ENCODE results near the gene PCSK5.

PCSK5 gene

DNA sequence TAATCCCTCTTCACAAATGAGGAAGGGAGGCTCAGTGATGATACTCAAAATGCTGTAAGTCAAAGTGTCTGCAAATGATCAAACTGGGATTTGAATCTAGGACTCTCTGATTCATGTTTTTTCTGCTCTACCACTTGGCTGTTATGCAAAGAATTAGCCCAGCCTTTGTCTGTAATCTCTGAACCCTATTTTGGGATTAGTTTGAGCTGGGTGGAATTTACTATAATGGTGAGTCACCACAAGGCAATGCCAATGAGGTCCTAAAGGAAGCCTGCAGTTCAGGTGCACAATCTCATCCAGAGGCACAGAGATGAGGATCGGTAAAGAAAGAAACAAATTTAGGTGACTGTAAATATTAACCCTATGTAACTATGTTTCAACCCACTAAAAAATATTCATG is 474.6 kb downstream of the PCSK5 start:
- H3K9me3 ChIP-seq (ENCODE audit: insufficient read depth, low read length): no peaks in the 10 kb centered on the region
- H3K4me3 ChIP-seq (ENCODE audit: insufficient read length, low read depth): no peak overlapping the region
- H3K27me3 ChIP-seq (ENCODE audit: insufficient read depth, insufficient read length): no peaks in the 10 kb centered on the region
- H3K36me3 ChIP-seq (ENCODE audit: insufficient read depth, insufficient read length, low read length): no peaks in the 10 kb centered on the region
- no peak for TF ChIP-seq ZNF274 (IDR thresholded peaks at IDR 0.05; ENCODE audit: low read depth, low read length)
- no peak for TF ChIP-seq SUZ12 (IDR thresholded peaks at IDR 0.05; ENCODE audit: extremely low read depth, insufficient read depth, insufficient read length)
- no peak for TF ChIP-seq YY1 (IDR thresholded peaks at IDR 0.05; ENCODE audit: insufficient read depth, insufficient read length)
- no peak overlapping the region for H3K9ac ChIP-seq (ENCODE audit: insufficient read length, low read depth)
- no peaks in the 10 kb centered on the region for H3K4me1 ChIP-seq (ENCODE audit: insufficient read depth, insufficient read length)
- no peak for DNase-seq (ENCODE audit: low read depth, low spot score)

DNA sequence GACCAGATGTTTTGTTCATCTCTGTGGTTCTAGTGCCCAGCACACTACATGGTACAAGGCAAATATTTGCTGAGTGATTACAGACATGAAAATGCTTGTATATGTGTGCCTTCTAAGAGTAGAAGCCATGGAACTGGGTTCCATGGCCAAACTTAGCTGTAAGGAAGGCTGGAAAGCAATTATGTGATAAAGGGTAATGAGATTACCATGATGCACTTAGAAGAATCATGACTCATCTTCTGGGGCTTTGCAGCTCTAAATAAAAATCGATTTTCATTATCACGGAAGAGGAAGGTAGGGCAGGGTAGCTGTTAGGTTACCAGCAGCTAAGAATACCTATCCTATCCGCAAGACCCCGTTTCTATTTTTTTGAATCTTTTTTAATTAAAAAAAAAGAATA is 475.8 kb downstream of the PCSK5 start:
- no peaks in the 10 kb centered on the region for H3K9me3 ChIP-seq (ENCODE audit: insufficient read depth, low read length)
- H3K9ac ChIP-seq (ENCODE audit: insufficient read length, low read depth): no peak overlapping the region
- DNase-seq (ENCODE audit: low read depth, low spot score): no peak
- TF ChIP-seq SUZ12 (IDR thresholded peaks at IDR 0.05; ENCODE audit: extremely low read depth, insufficient read depth, insufficient read length): no peak
- TF ChIP-seq ZNF274 (IDR thresholded peaks at IDR 0.05; ENCODE audit: low read depth, low read length): no peak
- TF ChIP-seq YY1 (IDR thresholded peaks at IDR 0.05; ENCODE audit: insufficient read depth, insufficient read length): no peak
- H3K36me3 ChIP-seq (ENCODE audit: insufficient read depth, insufficient read length, low read length): no peaks in the 10 kb centered on the region
- H3K27me3 ChIP-seq (ENCODE audit: insufficient read depth, insufficient read length): no peaks in the 10 kb centered on the region
- H3K4me3 ChIP-seq (ENCODE audit: insufficient read length, low read depth): no peak overlapping the region
- no peaks in the 10 kb centered on the region for H3K4me1 ChIP-seq (ENCODE audit: insufficient read depth, insufficient read length)

DNA sequence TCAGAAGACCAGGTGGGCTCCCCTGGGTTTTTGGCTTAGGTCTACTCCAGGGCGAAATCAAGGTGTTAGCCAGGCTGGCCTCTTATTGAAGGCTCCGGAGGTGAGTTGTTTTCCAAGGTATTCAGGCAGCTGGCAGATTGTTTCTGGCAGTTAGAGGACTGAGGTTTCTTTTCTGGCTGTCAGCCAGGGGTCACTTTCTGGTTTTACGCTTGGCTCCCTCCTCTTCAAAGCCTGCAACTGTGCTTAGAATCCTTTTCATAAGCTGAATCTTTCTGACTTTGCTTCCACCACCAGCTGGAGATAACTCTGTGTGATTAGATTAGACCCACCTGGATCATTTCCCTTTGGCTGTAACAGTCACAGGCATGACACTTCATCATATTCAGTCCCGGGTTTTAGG is 479.1 kb downstream of the PCSK5 start:
- Histone ChIP-seq H3K9ac (ENCODE audit: insufficient read length, low read depth) (no peak overlapping the region), H3K4me3 (ENCODE audit: insufficient read length, low read depth) (no peak overlapping the region), H3K9me3 (ENCODE audit: insufficient read depth, low read length) (no peaks in the 10 kb centered on the region), H3K4me1 (ENCODE audit: insufficient read depth, insufficient read length) (no peaks in the 10 kb centered on the region), H3K36me3 (ENCODE audit: insufficient read depth, insufficient read length, low read length) (no peaks in the 10 kb centered on the region), H3K27me3 (ENCODE audit: insufficient read depth, insufficient read length) (no peaks in the 10 kb centered on the region)
- DNase-seq (ENCODE audit: low read depth, low spot score): no peak
- TF ChIP-seq SUZ12 (IDR thresholded peaks at IDR 0.05; ENCODE audit: extremely low read depth, insufficient read depth, insufficient read length) (no peak), ZNF274 (IDR thresholded peaks at IDR 0.05; ENCODE audit: low read depth, low read length) (no peak), YY1 (IDR thresholded peaks at IDR 0.05; ENCODE audit: insufficient read depth, insufficient read length) (no peak)

DNA sequence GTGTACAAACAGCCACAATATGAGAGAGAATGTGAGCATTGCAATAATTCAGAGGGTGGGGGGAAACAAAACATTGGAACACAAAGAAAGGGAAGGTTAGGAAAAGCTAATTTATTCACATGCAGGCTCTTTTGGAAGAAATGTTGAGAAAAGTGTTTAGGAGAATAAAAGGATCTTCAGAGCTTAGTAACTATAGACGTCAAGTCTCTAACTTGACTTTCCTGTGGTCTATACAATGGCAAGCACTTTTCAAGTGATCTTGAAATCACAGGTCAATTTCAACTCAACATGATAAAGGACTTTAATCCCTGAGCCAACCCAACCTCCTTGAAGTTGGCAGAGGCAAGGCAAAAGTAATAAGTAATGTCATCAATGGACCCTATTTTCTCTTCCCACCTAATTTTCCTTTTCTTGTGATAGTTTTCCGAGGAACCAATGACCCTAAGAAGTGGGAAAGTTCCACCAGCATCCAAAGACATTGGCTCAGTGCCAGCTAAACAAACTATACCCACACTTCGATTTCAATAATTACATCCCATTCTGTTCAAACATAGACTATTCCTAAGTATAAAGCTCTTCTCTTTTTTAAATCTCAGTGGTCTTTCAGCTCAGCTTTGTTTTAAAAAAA is 480.0 kb downstream of the PCSK5 start:
- no peak overlapping the region for H3K4me3 ChIP-seq (ENCODE audit: insufficient read length, low read depth)
- H3K27me3 ChIP-seq (ENCODE audit: insufficient read depth, insufficient read length): no peaks in the 10 kb centered on the region
- DNase-seq (ENCODE audit: low read depth, low spot score): no peak
- H3K9me3 ChIP-seq (ENCODE audit: insufficient read depth, low read length): no peaks in the 10 kb centered on the region
- no peaks in the 10 kb centered on the region for H3K36me3 ChIP-seq (ENCODE audit: insufficient read depth, insufficient read length, low read length)
- H3K9ac ChIP-seq (ENCODE audit: insufficient read length, low read depth): no peak overlapping the region
- H3K4me1 ChIP-seq (ENCODE audit: insufficient read depth, insufficient read length): no peaks in the 10 kb centered on the region
- TF ChIP-seq YY1 (IDR thresholded peaks at IDR 0.05; ENCODE audit: insufficient read depth, insufficient read length) (no peak), ZNF274 (IDR thresholded peaks at IDR 0.05; ENCODE audit: low read depth, low read length) (no peak), SUZ12 (IDR thresholded peaks at IDR 0.05; ENCODE audit: extremely low read depth, insufficient read depth, insufficient read length) (no peak)

DNA sequence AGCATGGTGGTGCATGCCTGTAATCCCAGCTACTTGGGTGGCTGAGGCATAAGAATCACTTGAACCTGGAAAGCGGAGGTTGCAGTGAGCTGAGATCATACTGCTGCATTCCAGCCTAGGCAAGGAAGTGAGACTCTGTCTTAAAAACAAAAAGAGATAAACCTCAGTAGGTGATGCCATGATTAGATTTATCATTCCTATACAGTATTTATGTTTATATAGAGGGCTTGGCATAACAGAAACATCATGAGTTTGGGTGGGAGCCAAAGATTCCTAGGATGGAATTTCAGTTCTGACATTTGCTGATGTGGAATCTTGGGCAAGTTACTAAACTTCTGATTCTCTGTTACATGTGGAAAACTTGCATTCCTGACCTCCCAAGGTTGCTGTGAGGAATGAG is 481.4 kb downstream of the PCSK5 start:
- Histone ChIP-seq H3K4me3 (ENCODE audit: insufficient read length, low read depth) (no peak overlapping the region), H3K9me3 (ENCODE audit: insufficient read depth, low read length) (no peaks in the 10 kb centered on the region), H3K9ac (ENCODE audit: insufficient read length, low read depth) (no peak overlapping the region), H3K36me3 (ENCODE audit: insufficient read depth, insufficient read length, low read length) (no peaks in the 10 kb centered on the region), H3K27me3 (ENCODE audit: insufficient read depth, insufficient read length) (no peaks in the 10 kb centered on the region), H3K4me1 (ENCODE audit: insufficient read depth, insufficient read length) (no peaks in the 10 kb centered on the region)
- no peak for DNase-seq (ENCODE audit: low read depth, low spot score)
- no peak for TF ChIP-seq SUZ12 (IDR thresholded peaks at IDR 0.05; ENCODE audit: extremely low read depth, insufficient read depth, insufficient read length)
- no peak for TF ChIP-seq YY1 (IDR thresholded peaks at IDR 0.05; ENCODE audit: insufficient read depth, insufficient read length)

DNA sequence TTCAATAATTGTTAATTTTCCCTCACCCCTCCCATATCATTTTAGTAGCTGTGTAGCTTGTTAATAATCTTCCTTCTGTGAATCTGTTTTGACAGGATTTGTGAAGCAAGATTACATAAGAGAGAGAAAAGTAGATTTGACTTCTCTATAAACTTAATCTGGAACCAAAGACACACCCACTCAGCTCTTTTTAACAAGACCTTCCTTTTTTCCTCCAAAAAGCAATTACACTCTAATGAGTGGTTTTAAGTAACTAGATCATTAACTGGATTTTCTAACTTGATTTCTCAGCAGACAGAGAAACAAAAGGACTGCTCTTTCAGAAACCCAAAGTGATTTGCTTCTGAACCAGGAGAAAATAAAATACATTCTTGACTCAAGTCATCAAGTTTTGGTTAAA is 481.9 kb downstream of the PCSK5 start:
- no peaks in the 10 kb centered on the region for H3K36me3 ChIP-seq (ENCODE audit: insufficient read depth, insufficient read length, low read length)
- no peak overlapping the region for H3K9ac ChIP-seq (ENCODE audit: insufficient read length, low read depth)
- DNase-seq (ENCODE audit: low read depth, low spot score): no peak
- H3K4me3 ChIP-seq (ENCODE audit: insufficient read length, low read depth): no peak overlapping the region
- H3K27me3 ChIP-seq (ENCODE audit: insufficient read depth, insufficient read length): no peaks in the 10 kb centered on the region
- TF ChIP-seq ZNF274 (IDR thresholded peaks at IDR 0.05; ENCODE audit: low read depth, low read length) (no peak), YY1 (IDR thresholded peaks at IDR 0.05; ENCODE audit: insufficient read depth, insufficient read length) (no peak), SUZ12 (IDR thresholded peaks at IDR 0.05; ENCODE audit: extremely low read depth, insufficient read depth, insufficient read length) (no peak)
- H3K9me3 ChIP-seq (ENCODE audit: insufficient read depth, low read length): no peaks in the 10 kb centered on the region
- H3K4me1 ChIP-seq (ENCODE audit: insufficient read depth, insufficient read length): no peaks in the 10 kb centered on the region

DNA sequence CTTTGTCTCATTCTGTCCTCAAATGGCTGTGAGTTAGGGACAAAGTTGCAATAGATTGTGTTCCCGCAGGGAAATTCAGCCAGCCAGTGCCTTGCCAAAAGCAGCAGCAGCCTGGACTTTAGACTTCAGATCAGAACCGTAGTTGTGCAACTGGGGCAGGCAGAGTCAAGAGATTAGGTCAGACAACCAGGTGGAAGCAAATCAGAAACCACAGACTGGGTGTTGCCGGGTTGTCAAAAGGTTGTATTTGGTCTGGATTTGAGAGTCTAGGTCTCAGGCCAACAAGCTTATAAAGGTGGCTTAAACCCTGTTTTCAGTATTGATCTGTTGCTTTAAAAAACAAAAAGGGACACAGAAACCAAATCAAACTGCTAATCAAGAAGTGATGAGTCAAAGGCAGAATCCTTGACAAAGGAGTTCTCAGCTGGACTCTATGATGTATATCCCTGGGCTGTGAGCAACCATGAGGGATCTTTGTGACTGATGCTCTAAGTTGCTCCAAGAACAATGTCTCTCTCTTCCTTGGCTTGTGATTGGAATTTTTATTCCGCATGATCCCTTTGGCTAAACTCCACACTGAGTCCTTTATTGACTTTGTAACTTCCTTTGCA is 482.8 kb downstream of the PCSK5 start:
- H3K9me3 ChIP-seq (ENCODE audit: insufficient read depth, low read length): no peaks in the 10 kb centered on the region
- H3K9ac ChIP-seq (ENCODE audit: insufficient read length, low read depth): no peak overlapping the region
- H3K4me1 ChIP-seq (ENCODE audit: insufficient read depth, insufficient read length): no peaks in the 10 kb centered on the region
- TF ChIP-seq SUZ12 (IDR thresholded peaks at IDR 0.05; ENCODE audit: extremely low read depth, insufficient read depth, insufficient read length): no peak
- TF ChIP-seq ZNF274 (IDR thresholded peaks at IDR 0.05; ENCODE audit: low read depth, low read length): no peak
- TF ChIP-seq YY1 (IDR thresholded peaks at IDR 0.05; ENCODE audit: insufficient read depth, insufficient read length): no peak
- DNase-seq (ENCODE audit: low read depth, low spot score): no peak
- H3K36me3 ChIP-seq (ENCODE audit: insufficient read depth, insufficient read length, low read length): no peaks in the 10 kb centered on the region
- no peaks in the 10 kb centered on the region for H3K27me3 ChIP-seq (ENCODE audit: insufficient read depth, insufficient read length)
- H3K4me3 ChIP-seq (ENCODE audit: insufficient read length, low read depth): no peak overlapping the region
